HK-2 (cell line): ENCODE measurements around the gene SLC38A6.

Experiments
- DNase-seq: peaks from one replicate; pipeline ENCODE4 v3.0.0-alpha.2; 2018; ENCODE audit not compliant: unreplicated experiment

SLC38A6 gene

DNA sequence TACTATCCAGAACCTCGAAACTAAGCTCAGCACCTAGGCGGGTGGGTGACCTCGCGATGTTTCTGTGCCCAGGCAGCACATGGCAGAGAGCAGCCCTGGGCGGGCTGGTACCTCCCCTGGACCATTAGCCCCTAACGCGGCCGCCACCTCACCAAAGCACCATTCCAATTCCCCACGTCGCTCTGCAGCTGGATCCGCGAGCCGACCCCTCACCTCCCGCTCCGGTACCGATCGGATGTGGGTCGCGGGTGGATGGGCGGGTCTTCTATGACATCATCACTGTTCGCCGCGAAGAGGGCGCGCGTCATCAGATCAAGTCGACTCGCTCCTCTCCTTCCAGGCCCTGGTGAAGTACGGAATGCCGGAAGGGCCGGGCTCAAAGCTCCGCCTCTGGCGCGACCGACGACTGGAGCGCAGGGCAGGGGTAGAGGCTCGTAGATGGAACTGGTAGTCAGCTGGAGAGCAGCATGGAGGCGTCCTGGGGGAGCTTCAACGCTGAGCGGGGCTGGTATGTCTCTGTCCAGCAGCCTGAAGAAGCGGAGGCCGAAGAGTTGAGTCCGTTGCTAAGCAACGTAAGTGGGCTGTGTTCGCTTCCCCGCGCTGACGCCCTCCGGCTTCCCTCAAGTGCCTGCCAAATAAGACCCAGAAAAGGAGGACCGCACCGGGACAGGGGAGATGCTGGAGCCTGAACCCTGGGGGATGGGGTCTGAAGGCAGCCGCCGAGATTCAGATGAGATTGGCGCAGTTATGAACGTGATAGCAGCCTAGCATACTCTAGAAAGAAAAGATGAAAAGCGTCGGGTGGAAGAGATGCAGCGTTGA, at the start of gene SLC38A6, which contains the start of gene TRMT5:
SLC38A6 (plus strand) TSS at position 435 of the 822 bp plus-strand sequence; CDS start at position 468, 33 bp downstream.
TRMT5 (minus strand) TSS at position 269 of the 822 bp plus-strand sequence; CDS start at position 163, 106 bp downstream.
- peak; percentile 93 for DNase-seq

- no peak for DNase-seq
Measured at GRCh38 chr14:60933920-60934655, 47.0 kb upstream of the SLC38A6 start.

- DNase-seq = no peak
Measured at GRCh38 chr14:60935319-60935718, 45.7 kb upstream of the SLC38A6 start.

GRCh38 chr14:60943637-60944032, 37.4 kb upstream of the SLC38A6 start:
- no peak for DNase-seq

DNA sequence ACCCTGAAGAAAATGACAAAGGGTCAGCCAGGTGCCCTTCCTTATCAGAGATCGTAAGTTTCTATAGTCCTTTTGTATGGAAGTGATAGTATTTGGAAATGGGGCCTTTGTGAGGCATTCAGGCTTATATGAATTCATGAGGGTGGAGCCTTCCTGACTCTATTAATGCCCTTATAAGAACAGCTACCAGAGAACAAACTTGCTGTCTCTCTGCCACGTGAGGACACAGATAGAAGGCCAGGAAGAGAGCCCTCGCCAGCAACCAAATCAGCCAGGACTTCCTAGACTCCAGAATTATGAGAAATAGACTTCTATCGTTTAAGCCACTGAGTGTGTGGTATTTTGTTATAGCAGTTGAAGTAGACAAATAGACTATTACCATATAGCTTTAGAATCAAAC, 36.8 kb upstream of the SLC38A6 start:
- DNase-seq = no peak

DNA sequence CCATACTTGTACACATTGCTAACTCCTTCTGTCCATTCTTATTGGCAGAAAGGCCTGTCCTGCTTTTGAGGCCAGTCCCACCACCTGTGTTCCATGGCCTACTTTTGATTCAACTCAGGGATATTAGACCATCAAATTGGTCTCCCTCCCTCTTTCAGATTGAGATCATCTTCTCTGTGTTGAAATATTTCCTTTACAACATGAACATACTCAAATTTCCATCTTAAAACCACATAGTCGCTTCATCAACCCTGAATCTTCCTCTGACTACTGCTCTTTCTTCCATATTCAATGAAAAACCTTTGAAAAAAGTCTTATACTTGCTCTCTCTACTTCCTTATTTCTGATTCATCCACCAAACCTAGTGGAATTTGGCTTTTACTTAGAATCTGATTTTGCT, 35.1 kb upstream of the SLC38A6 start:
- no peak for DNase-seq

- DNase-seq = no peak
Measured at GRCh38 chr14:60946773-60947172, 34.3 kb upstream of the SLC38A6 start.

GRCh38 chr14:60951776-60952435, 29.1 kb upstream of the SLC38A6 start:
- DNase-seq = no peak

GRCh38 chr14:60956202-60956601, 24.8 kb upstream of the SLC38A6 start:
- DNase-seq = no peak

- DNase-seq = no peak
Measured at GRCh38 chr14:60956632-60957031, 24.4 kb upstream of the SLC38A6 start.

- DNase-seq = no peak
Measured at GRCh38 chr14:60958146-60958545, 22.9 kb upstream of the SLC38A6 start.

DNA sequence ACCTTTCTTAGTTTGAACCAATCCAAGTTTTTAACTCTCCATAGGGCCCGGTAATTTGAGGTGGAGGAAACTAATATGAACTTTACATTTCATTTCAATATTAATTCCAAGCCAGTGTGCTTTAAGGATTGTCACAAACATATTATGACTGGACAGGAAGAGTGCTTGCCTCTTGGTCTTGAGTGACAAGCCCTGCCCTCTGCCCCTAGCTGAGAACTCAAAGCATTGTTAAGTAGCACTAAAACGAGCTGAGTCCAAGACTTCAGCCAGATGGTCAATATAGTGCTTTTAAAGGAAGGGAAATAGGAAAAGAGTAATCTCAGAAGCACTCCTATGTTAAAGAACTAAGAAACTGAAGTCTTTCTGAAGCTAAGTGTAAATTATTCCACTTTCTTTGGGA, 17.3 kb upstream of the SLC38A6 start:
- no peak for DNase-seq

- DNase-seq = no peak
Measured at GRCh38 chr14:60964904-60965303, 16.1 kb upstream of the SLC38A6 start.

DNA sequence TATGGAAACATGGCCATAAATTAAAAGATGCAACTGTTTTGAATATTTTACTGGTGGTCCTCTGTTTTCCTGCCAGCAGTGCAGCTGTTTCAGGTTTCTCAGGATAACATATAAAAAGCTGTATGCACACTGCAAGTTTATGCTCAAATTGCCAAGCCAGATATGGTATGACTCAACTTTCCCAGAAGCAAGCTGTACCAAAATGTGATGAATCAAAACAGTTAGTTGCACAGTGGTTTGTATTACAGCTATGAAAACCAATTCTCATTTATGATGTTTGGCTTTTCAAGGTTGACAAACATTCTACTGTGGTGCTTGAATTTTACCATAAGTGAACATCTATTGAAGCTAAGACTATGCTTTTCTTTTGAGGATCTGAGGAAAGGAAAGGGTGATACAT, 15.6 kb upstream of the SLC38A6 start:
- no peak for DNase-seq

- DNase-seq = no peak
Measured at GRCh38 chr14:60968099-60968498, 12.9 kb upstream of the SLC38A6 start.

DNA sequence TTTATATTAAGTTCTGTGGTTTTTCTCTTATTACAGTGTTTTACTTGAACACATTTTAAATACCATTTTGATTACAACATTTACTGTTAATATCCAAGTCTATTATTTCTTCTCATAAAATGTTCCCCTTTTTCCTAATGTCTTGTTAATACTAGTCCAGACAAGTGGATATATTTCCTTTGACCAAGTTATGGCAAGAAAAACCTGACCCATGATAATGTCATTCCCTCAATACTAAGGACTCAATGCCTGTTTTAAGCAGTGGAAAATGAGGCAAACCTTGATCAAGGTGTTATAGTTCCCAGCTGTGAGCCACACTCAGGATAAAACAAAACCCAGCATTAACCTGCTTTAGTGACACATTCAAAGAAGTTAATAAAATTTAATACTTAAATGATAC, 12.4 kb upstream of the SLC38A6 start:
- DNase-seq = no peak

- no peak for DNase-seq
Measured at GRCh38 chr14:60970146-60970545, 10.9 kb upstream of the SLC38A6 start.

GRCh38 chr14:60971271-60971670, 9.8 kb upstream of the SLC38A6 start:
- no peak for DNase-seq

- DNase-seq = no peak
Measured at GRCh38 chr14:60972295-60972694, 8.8 kb upstream of the SLC38A6 start.

DNA sequence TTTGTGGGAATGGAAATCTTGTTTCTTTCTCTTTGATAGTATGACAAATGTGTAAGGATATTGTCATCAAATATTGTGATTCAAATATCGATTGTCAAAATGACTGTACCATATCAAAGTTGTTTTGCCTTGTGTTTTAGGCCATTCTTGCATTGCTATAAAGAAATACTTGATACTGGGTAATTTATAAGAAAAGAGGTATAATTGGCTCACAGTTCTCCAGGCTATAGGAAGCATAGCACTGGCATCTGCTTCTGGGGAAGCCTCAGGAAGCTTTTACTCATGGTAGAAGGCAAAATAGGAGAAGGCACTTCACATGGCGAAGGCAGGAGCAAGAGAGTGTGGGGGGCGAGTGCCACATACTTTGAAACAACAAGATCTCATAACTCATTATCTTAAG, 8.0 kb upstream of the SLC38A6 start:
- no peak for DNase-seq

- DNase-seq = no peak
Measured at GRCh38 chr14:60974090-60974651, 6.9 kb upstream of the SLC38A6 start.

DNA sequence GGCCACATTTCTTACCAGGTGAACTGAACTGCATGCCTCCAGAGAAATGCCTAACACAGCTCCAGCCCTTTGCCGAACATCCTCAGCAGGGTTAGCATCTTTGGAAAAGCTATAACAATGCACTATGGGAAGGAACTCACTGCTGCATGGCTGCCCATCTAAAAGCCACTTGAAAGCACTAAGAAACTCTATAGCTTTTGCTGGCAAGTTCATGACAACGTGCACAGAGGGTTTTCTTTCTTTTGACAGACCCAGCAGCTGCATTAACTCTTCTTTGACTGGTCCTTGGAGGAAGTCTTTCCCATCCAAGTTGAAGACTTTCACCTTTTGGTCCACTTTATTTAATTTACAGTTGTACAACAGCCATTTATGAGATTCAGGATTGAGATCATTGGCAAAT, 5.5 kb upstream of the SLC38A6 start:
- DNase-seq = no peak
